Mammary epithelial cell (primary cell): ENCODE data around the gene PTPN3.

Experiments
- EZH2 ChIP-seq: IDR thresholded peaks from 2 replicates; pipeline ENCODE4 v1.6.1; 2012; ENCODE audit warnings: low read length, inconsistent platforms, borderline replicate concordance
- TF ChIP-seq, protein P1 (sequence below), 2 donors: IDR thresholded peaks in 1 of 2; conservative IDR thresholded peaks in 1 of 2; 2 replicates each; pipeline ENCODE4 v1.5.1; 2011 to 2012; ENCODE audit warnings: inconsistent platforms in 2 of 2, low read length in 2 of 2, mild to moderate bottlenecking in 2 of 2, control low read depth in 1 of 2, low read depth in 1 of 2; ENCODE audit not compliant: insufficient read depth in 1 of 2; ENCODE audit errors: extremely low read depth in 1 of 2

DNA sequence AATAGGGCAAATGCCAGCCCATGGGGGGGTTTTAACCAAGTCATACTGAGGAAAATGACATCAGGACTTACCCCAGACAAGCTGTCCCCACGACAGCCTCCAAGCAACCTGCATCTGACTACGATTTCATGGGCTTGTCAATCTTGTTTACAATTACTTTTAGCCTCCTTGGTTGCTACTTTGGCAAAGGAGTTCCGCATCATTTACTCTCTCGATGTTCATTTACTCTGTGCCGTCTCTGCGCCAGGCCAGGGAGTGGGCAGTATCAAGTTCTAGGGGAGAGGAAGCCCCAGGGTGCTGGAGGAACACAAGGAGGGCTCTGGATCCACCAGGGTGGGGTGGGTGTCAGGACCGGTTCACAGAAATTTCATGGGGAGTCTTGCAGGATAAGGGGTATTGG lies 23.9 kb downstream of the PTPN3 start:
- TF ChIP-seq, protein P1, sequence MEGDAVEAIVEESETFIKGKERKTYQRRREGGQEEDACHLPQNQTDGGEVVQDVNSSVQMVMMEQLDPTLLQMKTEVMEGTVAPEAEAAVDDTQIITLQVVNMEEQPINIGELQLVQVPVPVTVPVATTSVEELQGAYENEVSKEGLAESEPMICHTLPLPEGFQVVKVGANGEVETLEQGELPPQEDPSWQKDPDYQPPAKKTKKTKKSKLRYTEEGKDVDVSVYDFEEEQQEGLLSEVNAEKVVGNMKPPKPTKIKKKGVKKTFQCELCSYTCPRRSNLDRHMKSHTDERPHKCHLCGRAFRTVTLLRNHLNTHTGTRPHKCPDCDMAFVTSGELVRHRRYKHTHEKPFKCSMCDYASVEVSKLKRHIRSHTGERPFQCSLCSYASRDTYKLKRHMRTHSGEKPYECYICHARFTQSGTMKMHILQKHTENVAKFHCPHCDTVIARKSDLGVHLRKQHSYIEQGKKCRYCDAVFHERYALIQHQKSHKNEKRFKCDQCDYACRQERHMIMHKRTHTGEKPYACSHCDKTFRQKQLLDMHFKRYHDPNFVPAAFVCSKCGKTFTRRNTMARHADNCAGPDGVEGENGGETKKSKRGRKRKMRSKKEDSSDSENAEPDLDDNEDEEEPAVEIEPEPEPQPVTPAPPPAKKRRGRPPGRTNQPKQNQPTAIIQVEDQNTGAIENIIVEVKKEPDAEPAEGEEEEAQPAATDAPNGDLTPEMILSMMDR (conservative IDR thresholded peaks at IDR 0.05 in 1 of 2, IDR thresholded peaks at IDR 0.05 in 1 of 2; ENCODE audit: extremely low read depth in 1 of 2, insufficient read depth in 1 of 2, low read depth in 1 of 2, low read length in 2 of 2), result no peak
- TF ChIP-seq EZH2, result no peak
